Mesendoderm (in vitro differentiated cells): ENCODE results near the gene COMP.
"Not testable (repeated sequence)": the region's sequence is repeated elsewhere in the genome, so short reads cannot be mapped to it uniquely, and the experiment has no call there.

Experiments used
- DNase-seq: peaks from one replicate; pipeline ENCODE4 v3.0.0; 2013
- H2AK5ac ChIP-seq: 2 replicates; pipeline ENCODE4 v1.6.1; 2013; ENCODE audit warnings: low read length, inconsistent platforms
- H2BK120ac ChIP-seq: 2 replicates; pipeline ENCODE4 v1.6.1; 2013; ENCODE audit warnings: low read depth, mild to moderate bottlenecking, low read length, moderate library complexity, mixed read lengths
- H2BK15ac ChIP-seq: replicated peaks from 2 replicates; pipeline ENCODE4 v1.6.1; 2013; ENCODE audit warnings: low read depth, mild to moderate bottlenecking, moderate library complexity
- H2BK5ac ChIP-seq: 2 replicates; pipeline ENCODE4 v1.6.1; 2013; ENCODE audit warnings: low read length, inconsistent platforms
- H3K18ac ChIP-seq: 2 replicates; pipeline ENCODE4 v1.6.1; 2013; ENCODE audit warnings: mild to moderate bottlenecking, low read length, mixed read lengths
- H3K23ac ChIP-seq: one replicate; pipeline ENCODE4 v1.6.1; 2013; ENCODE audit warnings: low read length
- H3K27ac ChIP-seq: 2 replicates; pipeline ENCODE4 v1.5.1; 2013; ENCODE audit warnings: low read depth, mild to moderate bottlenecking, inconsistent platforms, low read length, moderate library complexity
- H3K27me3 ChIP-seq: 2 replicates; pipeline ENCODE4 v1.6.1; 2013; ENCODE audit warnings: low read length, control low read depth, mild to moderate bottlenecking, inconsistent platforms; ENCODE audit not compliant: insufficient read depth, poor library complexity
- H3K36me3 ChIP-seq: 2 replicates; pipeline ENCODE4 v1.6.1; 2013; ENCODE audit warnings: low read length, inconsistent platforms; ENCODE audit not compliant: control insufficient read depth, insufficient read depth
- H3K4ac ChIP-seq: one replicate; pipeline ENCODE4 v1.6.1; 2013; ENCODE audit warnings: low read depth, mild to moderate bottlenecking, low read length, moderate library complexity
- H3K4me1 ChIP-seq: 2 replicates; pipeline ENCODE4 v1.6.1; 2013; ENCODE audit warnings: low read depth, low read length, inconsistent platforms; ENCODE audit not compliant: control insufficient read depth
- H3K4me2 ChIP-seq: 2 replicates; pipeline ENCODE4 v1.6.1; 2013; ENCODE audit warnings: low read length
- H3K4me3 ChIP-seq: 2 replicates; pipeline ENCODE4 v1.5.1; 2013; ENCODE audit warnings: mild to moderate bottlenecking, low read length
- H3K56ac ChIP-seq: one replicate; pipeline ENCODE4 v1.6.1; 2013; ENCODE audit warnings: low read length
- H3K79me1 ChIP-seq: 2 replicates; pipeline ENCODE4 v1.6.1; 2013; ENCODE audit warnings: low read length, inconsistent platforms
- H3K79me2 ChIP-seq: 2 replicates; pipeline ENCODE4 v1.6.1; 2013; ENCODE audit warnings: mild to moderate bottlenecking, low read length; ENCODE audit not compliant: control insufficient read depth, insufficient read depth
- H3K9ac ChIP-seq: 2 replicates; pipeline ENCODE4 v1.6.1; 2013; ENCODE audit warnings: low read length, inconsistent platforms
- H4K5ac ChIP-seq: one replicate; pipeline ENCODE4 v1.6.1; 2013; ENCODE audit warnings: low read length
- H4K8ac ChIP-seq: one replicate; pipeline ENCODE4 v1.6.1; 2013; ENCODE audit warnings: low read depth, mild to moderate bottlenecking, control low read depth, low read length, moderate library complexity
- WGBS: extraction: QIAGEN DNeasy Blood & Tissue Kit; methylation state at CpG from one replicate; pipeline ENCODE4 v1.1.7; 2013; ENCODE audit warnings: low lambda C conversion rate, missing lambda C conversion rate; ENCODE audit not compliant: insufficient coverage; ENCODE audit errors: extremely low coverage; 5-methylcytosine and 5-hydroxymethylcytosine counted together

Gene COMP

DNA sequence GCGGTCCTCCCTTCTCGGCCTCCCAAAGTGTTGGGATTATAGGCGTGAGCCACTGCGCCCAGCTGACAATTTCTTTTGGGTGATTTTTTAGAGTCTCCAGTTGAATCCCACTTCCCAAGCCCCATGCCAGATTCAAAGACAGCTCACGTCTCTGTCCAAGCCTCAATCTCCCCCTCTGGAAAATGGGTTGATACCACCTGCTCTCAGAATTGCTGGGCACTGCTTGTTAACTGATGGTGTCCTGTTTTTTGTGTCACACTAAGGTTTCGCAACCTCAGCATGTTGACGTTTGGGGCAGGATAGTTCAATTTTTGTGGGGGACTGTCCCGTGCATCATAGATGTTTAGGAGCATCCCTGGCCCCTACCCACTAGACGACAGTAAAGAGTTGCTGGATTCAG is 26.5 kb upstream of the COMP start:
- no peak overlapping the region for H2AK5ac ChIP-seq
- H3K27ac ChIP-seq: no peak overlapping the region
- H3K18ac ChIP-seq: no peak overlapping the region
- no peak overlapping the region for H3K23ac ChIP-seq
- no peak overlapping the region for H2BK5ac ChIP-seq
- DNase-seq: no peak
- no peaks in the 10 kb centered on the region for H3K79me1 ChIP-seq
- H3K4ac ChIP-seq: no peak overlapping the region
- H3K56ac ChIP-seq: no peak overlapping the region
- H2BK15ac ChIP-seq: no peak overlapping the region
- no peak overlapping the region for H4K5ac ChIP-seq
- no peak overlapping the region for H3K9ac ChIP-seq
- no CpG with 5 or more reads among the region's 9 CpGs for WGBS
- no peak overlapping the region for H4K8ac ChIP-seq
- H3K4me1 ChIP-seq: no peaks in the 10 kb centered on the region
- H2BK120ac ChIP-seq: no peak overlapping the region
- no peak overlapping the region for H3K4me2 ChIP-seq
- peaks cover 4% of the 10 kb centered on the region for H3K27me3 ChIP-seq
- no peak overlapping the region for H3K4me3 ChIP-seq
- no peaks in the 10 kb centered on the region for H3K79me2 ChIP-seq
- no peaks in the 10 kb centered on the region for H3K36me3 ChIP-seq

DNA sequence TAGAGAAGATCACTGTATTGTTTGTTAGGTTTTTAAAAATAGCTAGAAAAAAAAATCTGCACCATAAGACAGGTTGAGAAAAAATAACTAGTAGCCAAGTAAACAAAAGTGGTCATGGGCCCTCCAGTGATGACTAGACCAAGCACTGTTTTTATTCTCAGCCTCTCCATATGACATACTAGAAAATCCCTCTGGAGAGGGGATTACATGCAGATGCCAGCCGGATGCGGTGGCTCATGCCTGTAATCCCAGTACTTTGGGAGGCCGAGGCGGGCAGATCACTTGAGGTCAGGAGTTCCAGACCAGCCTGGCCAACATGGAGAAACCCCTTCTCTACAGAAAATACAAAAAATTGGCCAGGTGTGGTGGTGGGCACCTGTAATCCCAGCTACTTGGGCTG is 25.5 kb upstream of the COMP start:
- WGBS: no CpG with 5 or more reads among the region's 4 CpGs

DNA sequence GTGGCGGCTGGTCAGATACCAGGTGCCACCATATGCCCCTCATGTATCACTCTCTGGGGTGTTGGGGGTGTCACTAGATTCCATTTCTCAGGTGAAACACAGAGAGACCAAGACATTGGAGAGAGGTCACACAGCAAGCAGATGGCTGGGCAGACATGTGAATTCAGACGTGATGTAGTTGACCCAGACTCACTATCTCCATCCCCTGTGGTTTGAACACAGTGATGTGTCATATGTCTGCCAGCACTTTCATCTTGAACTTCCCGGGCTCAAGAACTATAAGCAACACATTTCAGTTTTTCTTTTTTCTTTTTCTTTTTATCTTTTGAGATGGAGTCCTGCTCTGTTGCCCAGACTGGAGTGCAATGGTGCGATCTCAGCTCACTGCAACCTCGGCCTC is 24.6 kb upstream of the COMP start:
- H2BK120ac ChIP-seq: no peak overlapping the region
- H2BK15ac ChIP-seq: no peak overlapping the region
- H3K4ac ChIP-seq: no peak overlapping the region
- no peaks in the 10 kb centered on the region for H3K4me1 ChIP-seq
- H3K4me2 ChIP-seq: no peak overlapping the region
- H3K4me3 ChIP-seq: no peak overlapping the region
- H3K36me3 ChIP-seq: no peaks in the 10 kb centered on the region
- no peak overlapping the region for H3K18ac ChIP-seq
- no peak overlapping the region for H3K27ac ChIP-seq
- H3K56ac ChIP-seq: no peak overlapping the region
- H3K9ac ChIP-seq: no peak overlapping the region
- no peak overlapping the region for H4K8ac ChIP-seq
- WGBS: no CpG with 5 or more reads among the region's 5 CpGs
- no peak overlapping the region for H2AK5ac ChIP-seq
- no peak for DNase-seq
- no peak overlapping the region for H3K23ac ChIP-seq
- H3K79me1 ChIP-seq: no peaks in the 10 kb centered on the region
- H4K5ac ChIP-seq: no peak overlapping the region
- no peak overlapping the region for H2BK5ac ChIP-seq
- peaks cover 4% of the 10 kb centered on the region for H3K27me3 ChIP-seq
- H3K79me2 ChIP-seq: no peaks in the 10 kb centered on the region

More for the DNA sequence above, 25.5 kb upstream of the COMP start:
- H3K4ac ChIP-seq, H2BK15ac ChIP-seq, DNase-seq, H2BK5ac ChIP-seq, H3K9ac ChIP-seq, H2AK5ac ChIP-seq, H3K18ac ChIP-seq, H3K36me3 ChIP-seq, H3K27ac ChIP-seq, H4K8ac ChIP-seq, H3K79me1 ChIP-seq, H3K27me3 ChIP-seq, H3K56ac ChIP-seq, H2BK120ac ChIP-seq, H3K4me1 ChIP-seq, H3K4me2 ChIP-seq, H3K23ac ChIP-seq, H4K5ac ChIP-seq, H3K4me3 ChIP-seq, H3K79me2 ChIP-seq: not testable (repeated sequence)

DNA sequence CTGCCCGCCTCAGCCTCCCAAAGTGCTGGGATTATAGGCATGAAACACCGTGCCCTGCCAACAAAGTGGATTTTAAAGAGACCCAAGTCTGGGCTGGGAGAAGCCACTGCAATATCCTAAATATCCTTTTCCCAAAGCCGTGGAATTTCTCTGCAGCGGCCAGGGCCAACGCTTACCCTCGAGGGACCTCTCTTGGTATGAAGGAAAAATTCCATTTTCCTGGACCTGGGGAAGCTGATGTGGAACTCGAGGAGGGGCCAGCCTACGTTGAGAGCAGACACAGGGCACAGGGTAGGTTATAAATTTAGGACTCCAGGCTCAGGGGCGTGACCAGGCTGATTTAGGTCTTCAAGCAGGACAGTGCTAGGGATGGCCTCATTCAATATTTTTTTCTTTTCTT is 23.0 kb upstream of the COMP start:
- Histone ChIP-seq H3K4ac (no peak overlapping the region), H3K27me3 (peaks cover 4% of the 10 kb centered on the region), H2AK5ac (no peak overlapping the region), H3K4me2 (no peak overlapping the region), H3K36me3 (no peaks in the 10 kb centered on the region), H3K79me1 (no peaks in the 10 kb centered on the region), H3K23ac (no peak overlapping the region), H2BK15ac (no peak overlapping the region), H2BK120ac (no peak overlapping the region), H4K8ac (no peak overlapping the region), H3K4me1 (no peaks in the 10 kb centered on the region), H3K56ac (no peak overlapping the region), H3K9ac (no peak overlapping the region), H3K27ac (no peak overlapping the region), H2BK5ac (no peak overlapping the region), H3K79me2 (no peaks in the 10 kb centered on the region), H3K18ac (no peak overlapping the region), H4K5ac (no peak overlapping the region), H3K4me3 (no peak overlapping the region)
- no CpG with 5 or more reads among the region's 9 CpGs for WGBS
- DNase-seq: no peak

DNA sequence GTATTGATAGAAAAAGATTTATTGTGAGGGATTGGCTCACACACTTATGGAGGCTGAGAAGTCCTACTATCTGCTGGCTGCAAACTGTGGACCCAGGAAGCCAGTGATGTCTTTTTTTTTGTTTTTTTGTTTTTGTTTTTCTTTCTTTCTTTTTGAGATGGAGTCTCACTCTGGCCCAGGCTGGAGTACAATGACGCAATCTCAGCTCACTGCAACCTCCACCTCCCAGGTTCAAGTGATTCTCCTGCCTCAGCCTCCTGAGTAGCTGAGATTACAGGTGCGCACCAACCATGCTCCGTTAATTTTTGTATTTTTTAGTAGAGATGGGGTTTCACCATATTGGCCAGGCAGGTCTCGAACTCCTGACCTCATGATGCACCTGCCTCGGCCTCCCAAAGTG is 20.5 kb upstream of the COMP start:
- H2BK120ac ChIP-seq, H4K5ac ChIP-seq, H3K27me3 ChIP-seq: not testable (repeated sequence)

DNA sequence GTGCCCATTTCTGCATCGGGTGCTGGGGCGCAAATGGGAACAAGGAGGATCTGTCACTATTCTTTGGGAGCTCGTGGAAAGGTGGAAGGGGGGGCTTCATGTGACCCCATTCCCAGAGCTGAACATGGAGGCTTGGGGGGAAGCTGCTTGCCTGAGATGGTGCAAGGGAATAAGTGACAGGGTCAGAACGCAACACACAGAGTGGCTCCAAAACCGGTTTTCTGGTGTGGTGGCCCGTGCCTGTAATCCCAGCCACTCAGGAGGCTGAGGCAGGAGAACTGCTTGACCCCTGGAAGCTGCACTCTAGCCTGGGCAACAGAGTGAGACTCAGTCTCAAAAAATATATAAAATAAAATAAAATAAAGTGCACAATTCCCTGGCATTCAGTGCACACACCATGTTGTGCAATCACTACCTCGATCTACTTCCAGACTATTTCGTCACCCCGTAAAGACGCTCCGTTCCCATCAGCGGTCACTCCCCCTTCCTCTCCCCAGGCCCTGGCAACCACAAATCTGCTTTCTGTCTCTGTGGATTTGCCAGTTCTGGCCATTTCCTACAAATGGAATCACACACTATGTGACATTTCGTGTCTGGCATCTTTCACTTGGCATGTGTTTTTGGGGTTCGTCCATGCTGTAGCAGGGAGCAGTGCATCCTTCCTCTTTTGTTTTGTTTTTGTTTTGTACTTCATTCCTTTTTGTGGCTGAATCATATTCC is 18.2 kb upstream of the COMP start:
- no peak overlapping the region for H2BK120ac ChIP-seq
- peaks cover 4% of the 10 kb centered on the region for H3K27me3 ChIP-seq
- no peak overlapping the region for H3K18ac ChIP-seq
- no peak overlapping the region for H3K23ac ChIP-seq
- WGBS: no CpG with 5 or more reads among the region's 14 CpGs
- H3K9ac ChIP-seq: no peak overlapping the region
- no peaks in the 10 kb centered on the region for H3K36me3 ChIP-seq
- no peak overlapping the region for H3K27ac ChIP-seq
- H4K8ac ChIP-seq: no peak overlapping the region
- no peaks in the 10 kb centered on the region for H3K79me1 ChIP-seq
- no peak for DNase-seq
- H2AK5ac ChIP-seq: no peak overlapping the region
- H3K56ac ChIP-seq: no peak overlapping the region
- no peaks in the 10 kb centered on the region for H3K79me2 ChIP-seq
- no peak overlapping the region for H4K5ac ChIP-seq
- H3K4me2 ChIP-seq: no peak overlapping the region
- no peak overlapping the region for H3K4ac ChIP-seq
- H3K4me1 ChIP-seq: no peaks in the 10 kb centered on the region
- H3K4me3 ChIP-seq: no peak overlapping the region
- no peak overlapping the region for H2BK5ac ChIP-seq
- no peak overlapping the region for H2BK15ac ChIP-seq

More for the DNA sequence above, 20.5 kb upstream of the COMP start:
- H3K4me2 ChIP-seq, H3K9ac ChIP-seq, H3K18ac ChIP-seq, H2BK15ac ChIP-seq, DNase-seq, H2AK5ac ChIP-seq, H3K79me1 ChIP-seq, H2BK5ac ChIP-seq, H3K36me3 ChIP-seq, H3K27ac ChIP-seq, H3K4ac ChIP-seq, H3K4me3 ChIP-seq, H3K23ac ChIP-seq, H3K4me1 ChIP-seq, H4K8ac ChIP-seq, H3K56ac ChIP-seq, H3K79me2 ChIP-seq: not testable (repeated sequence)
- no CpG with 5 or more reads among the region's 5 CpGs for WGBS
